Adrenal gland (tissue), 5 donors: Measurements from ENCODE around the gene IQGAP1.

Experiments used
- CTCF ChIP-seq, 6 experiments: fragments of 450-650 bp in 4 of 6; fragments of 200-600 bp in 2 of 6; sonication (generic) in 1 of 6; IDR thresholded peaks; 1 replicate in 5 of 6; 2 replicates in 1 of 6; pipeline versions ENCODE4 v1.5.1 to v1.8.0; 2016 to 2021; ENCODE audit warnings: antibody characterized with exemption in 6 of 6, mild to moderate bottlenecking in 2 of 6, moderate library complexity in 1 of 6
- POLR2A ChIP-seq, 2 donors: fragments of 450-650 bp; IDR thresholded peaks; one replicate each; pipeline ENCODE4 v1.6.1; 2017; ENCODE audit warnings: antibody characterized with exemption in 2 of 2, mild to moderate bottlenecking in 2 of 2, moderate library complexity in 1 of 2
- donor health status: DM: no; HTN: no; CAD: no.

DNA sequence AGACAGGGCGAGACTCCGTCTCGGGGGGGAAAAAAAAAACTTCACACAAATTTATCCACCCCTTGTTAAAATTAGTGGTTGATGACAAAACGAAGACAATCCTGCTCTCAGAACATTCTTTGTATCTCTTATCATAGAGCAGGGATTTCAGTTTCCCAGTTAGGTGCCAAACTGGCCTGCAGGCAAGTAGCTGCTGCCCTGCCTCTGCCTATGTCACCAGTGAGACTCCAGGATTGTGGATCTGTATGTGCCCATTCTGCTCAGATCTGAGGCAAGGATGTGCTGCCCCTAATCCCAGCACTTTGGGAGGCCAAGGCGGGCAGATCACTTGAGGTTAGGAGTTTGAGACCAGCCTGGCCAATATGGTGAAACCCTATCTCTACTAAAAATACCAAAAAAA lies 54.4 kb downstream of the IQGAP1 start:
- TF ChIP-seq CTCF (IDR thresholded peaks at IDR 0.05) (no peak), POLR2A (IDR thresholded peaks at IDR 0.05) (no peak)
